AG04450 (cell line): ENCODE measurements around the gene NTN4. TPM values are rescaled to one million over a fixed set of nuclear protein-coding genes. Genes with fewer than 3 reads are reported as not detected.
"Not testable (repeated sequence)": the region's sequence is repeated elsewhere in the genome, so short reads cannot be mapped to it uniquely, and the experiment has no call there.

Source experiments
- CTCF ChIA-PET: fragments of 300-600, 350-600 bp; formaldehyde crosslinking; extraction: SDS; loops from one replicate; lab custom pipeline; 2022; ENCODE audit warnings: antibody characterized with exemption, inconsistent platforms; lab: Charles Lee
- POLR2A ChIA-PET: fragments of 350-600 bp; formaldehyde crosslinking; extraction: SDS; loops from one replicate; lab custom pipeline; 2021; ENCODE audit warnings: antibody characterized with exemption, inconsistent platforms; lab: Yijun Ruan, JAX
- DNase-seq: peaks from one replicate; pipeline ENCODE4 v3.0.0-alpha.2; 2011; ENCODE audit warnings: low read depth, low spot score
- H3K27ac ChIP-seq: one replicate; pipeline ENCODE4 v1.5.1; 2012; ENCODE audit warnings: low read depth, low read length, control low read depth
- H3K27me3 ChIP-seq: one replicate; pipeline ENCODE4 v1.6.0; 2012; ENCODE audit warnings: low read length; ENCODE audit not compliant: control insufficient read depth, insufficient read depth
- H3K4me3 ChIP-seq: 2 replicates; pipeline ENCODE4 v1.5.1; 2011; ENCODE audit warnings: mild to moderate bottlenecking, low read depth, low read length, control low read depth
- H3K9me3 ChIP-seq: 2 replicates; pipeline ENCODE4 v1.5.1; 2012; ENCODE audit warnings: low read length; ENCODE audit not compliant: control insufficient read depth, insufficient read depth
- CTCF ChIP-seq: IDR thresholded peaks from 2 replicates; pipeline ENCODE4 v1.5.1; 2011; ENCODE audit warnings: low read depth, low read length, control low read depth, inconsistent platforms
- polyA plus RNA-seq: library from polyadenylated mRNA; depleted of rRNA; stranded (reverse); fragments of >200 nt; gene quantifications from 2 replicates; pipeline ENCODE4 v1.2.3, GENCODE V29; 2011

Gene NTN4
- polyA plus RNA-seq, 1 experiment = 132 TPM

DNA sequence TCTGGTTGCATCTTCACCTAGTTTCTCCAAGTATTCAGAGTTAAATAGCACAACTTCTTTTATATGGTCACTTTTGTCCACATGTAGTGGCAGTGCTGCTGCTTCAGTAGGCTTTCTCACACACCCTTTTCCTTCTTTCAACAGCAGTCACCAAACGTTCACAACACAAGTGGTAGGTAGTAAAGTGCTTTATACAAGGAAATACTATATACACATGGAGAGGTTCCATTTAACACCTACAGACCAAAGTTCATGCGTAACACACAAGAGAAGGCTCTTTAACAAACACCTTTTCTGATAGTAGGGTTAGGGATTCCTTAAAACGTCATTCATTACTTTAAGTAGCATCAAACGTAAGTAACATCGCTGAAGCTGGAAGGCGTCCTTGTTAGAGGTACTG, 132.2 kb downstream of the NTN4 start:
- ChIA-PET CTCF (no interaction called here), POLR2A (no interaction called here)
- Histone ChIP-seq H3K27ac (no peak overlapping the region), H3K9me3 (no peaks in the 10 kb centered on the region; the same call in 1 of the 2 replicates), H3K4me3 (no peak overlapping the region), H3K27me3 (no peaks in the 10 kb centered on the region)
- no peak for TF ChIP-seq CTCF
- DNase-seq = no peak

GRCh38 chr12:95654665-95655064, 135.9 kb downstream of the NTN4 start:
- DNase-seq, H3K9me3 ChIP-seq, CTCF ChIA-PET, H3K27me3 ChIP-seq, H3K4me3 ChIP-seq: not testable (repeated sequence)
- peak overlapping the region; percentile 98 for H3K27ac ChIP-seq
- POLR2A ChIA-PET = interaction anchor here (1.0 kb wide), 1 partner anchor 79 kb away, joined by 3 read pairs; no protein-coding TSS in a partner anchor

DNA sequence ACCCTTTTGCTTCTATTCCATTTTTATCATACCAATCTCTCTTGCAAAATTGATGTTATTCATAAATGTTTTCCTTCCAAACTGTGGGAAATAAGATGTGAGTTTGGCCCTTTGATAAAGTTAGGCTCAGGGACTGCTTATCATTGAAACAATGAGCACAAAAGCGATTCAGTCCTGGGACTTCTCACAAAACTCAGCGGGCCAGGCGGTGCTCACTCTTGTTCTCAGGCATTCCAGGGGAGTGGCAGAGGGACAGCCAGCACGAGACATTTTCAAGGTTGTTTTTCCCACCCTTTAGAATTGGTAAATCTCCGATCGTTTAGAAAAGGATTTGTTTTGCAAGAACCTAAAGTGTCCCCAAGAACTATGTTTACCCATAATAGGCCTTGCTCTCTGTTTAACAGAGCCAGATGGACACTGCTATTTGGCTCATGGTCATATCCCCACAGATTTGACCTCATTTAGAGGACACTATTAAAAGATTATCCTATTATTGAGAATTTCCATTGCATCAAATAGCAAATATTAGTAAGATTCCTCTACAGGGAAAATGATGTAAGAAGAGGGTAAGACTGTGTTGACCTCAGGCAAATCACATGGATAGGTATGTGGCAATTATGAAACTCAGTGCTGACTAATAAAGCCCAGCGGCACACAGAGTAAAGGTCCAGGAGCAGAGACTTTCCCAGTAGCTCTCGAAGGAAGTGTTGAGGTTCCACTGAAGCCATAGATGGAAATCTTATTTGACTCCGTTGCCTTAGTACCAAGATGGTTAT, 136.6 kb downstream of the NTN4 start:
- CTCF ChIA-PET = no interaction called here
- peak; percentile 83 for DNase-seq
- no peaks in the 10 kb centered on the region for H3K27me3 ChIP-seq
- H3K9me3 ChIP-seq = no peaks in the 10 kb centered on the region; the same call in 1 of the 2 replicates
- no peak overlapping the region for H3K4me3 ChIP-seq
- POLR2A ChIA-PET = interaction anchor here (1.0 kb wide), 1 partner anchor 79 kb away, joined by 3 read pairs; no protein-coding TSS in a partner anchor
- H3K27ac ChIP-seq = peak overlapping the region; percentile 98
- no peak for TF ChIP-seq CTCF

- H3K4me3 ChIP-seq = no peak overlapping the region
- H3K9me3 ChIP-seq = no peaks in the 10 kb centered on the region
- DNase-seq = no peak
- no peak overlapping the region for H3K27ac ChIP-seq
- no peaks in the 10 kb centered on the region for H3K27me3 ChIP-seq
- ChIA-PET POLR2A (interaction anchor here (0.9 kb wide), 1 partner anchor 9 kb away, joined by 3 read pairs; no protein-coding TSS in a partner anchor), CTCF (no interaction called here)
- no peak for TF ChIP-seq CTCF
Observed at GRCh38 chr12:95651681-95652080, 138.9 kb downstream of the NTN4 start.

DNA sequence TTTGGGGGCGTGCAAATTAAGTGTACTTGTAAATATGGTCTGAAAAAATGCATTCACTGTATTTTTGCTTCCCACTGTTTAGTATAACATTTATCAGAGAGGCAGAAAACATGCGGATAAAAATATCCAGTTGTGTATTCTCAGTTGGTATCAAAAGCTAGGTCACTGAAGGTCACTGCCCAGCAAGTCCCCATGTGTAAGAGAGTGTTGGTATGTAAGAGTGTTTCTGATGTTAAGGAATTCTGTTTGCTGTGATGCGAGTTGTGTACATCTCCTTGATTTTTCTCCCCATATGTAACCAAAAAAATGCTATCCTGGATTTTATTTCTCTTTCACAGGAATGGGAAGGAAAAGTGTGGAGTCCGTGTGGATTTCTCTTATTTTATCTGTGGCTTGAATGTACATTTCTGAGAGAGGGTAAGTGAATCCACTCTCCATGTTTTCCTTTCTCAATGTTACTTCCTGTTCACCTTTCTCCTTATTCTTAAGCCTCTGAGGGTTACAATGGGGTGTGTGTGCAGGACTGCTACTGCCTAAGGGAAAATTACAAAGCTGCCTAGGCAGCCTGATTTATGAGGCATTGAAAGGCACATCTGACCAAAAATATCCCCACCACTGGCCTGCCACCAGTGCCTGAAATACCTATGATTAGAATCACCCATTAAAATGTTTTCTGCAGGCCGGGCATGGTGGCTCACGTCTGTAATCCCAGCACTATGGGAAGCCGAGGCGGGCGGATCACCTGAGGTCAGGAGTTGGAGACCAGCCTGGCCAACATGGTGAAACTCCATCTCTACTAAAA, 141.4 kb downstream of the NTN4 start:
- Histone ChIP-seq H3K27ac (peak overlapping the region; percentile 31), H3K4me3 (no peak overlapping the region), H3K9me3 (no peaks in the 10 kb centered on the region), H3K27me3 (no peaks in the 10 kb centered on the region)
- CTCF ChIA-PET = no interaction called here
- TF ChIP-seq CTCF = no peak
- POLR2A ChIA-PET = no interaction called here
- no peak for DNase-seq
